Psoas muscle (tissue), 8 donors: ENCODE measurements around the gene VTN. TPM values are rescaled to one million over a fixed set of nuclear protein-coding genes. Genes with fewer than 3 reads are reported as not detected.

Source experiments
- ATAC-seq, 4 donors: fragments of 200-7000 bp; cut with Tn5 transposase; one replicate each; pipeline ENCODE4 v1.9.1; 2020; ENCODE audit warnings: moderate library complexity in 3 of 4, mild to moderate bottlenecking in 2 of 4
- DNase-seq, 2 donors: peaks; one replicate each; pipeline ENCODE4 v3.0.0-alpha.2; 2020
- H3K27ac ChIP-seq: fragments of 200-600 bp; one replicate; pipeline ENCODE4 v1.8.0; 2022
- H3K27me3 ChIP-seq, 3 donors: fragments of 200-600 bp in 1 of 3; one replicate each; pipeline versions ENCODE4 v1.6.1 to v1.8.0; 2013 to 2022; ENCODE audit warnings: low read length in 2 of 3, mild to moderate bottlenecking in 2 of 3, moderate library complexity in 1 of 3; ENCODE audit not compliant: insufficient read depth in 3 of 3
- H3K36me3 ChIP-seq, 2 donors: fragments of 200-600 bp in 1 of 2; one replicate each; pipeline versions ENCODE4 v1.6.1 to v1.8.0; 2013 to 2022; ENCODE audit warnings: low read depth in 1 of 2, mild to moderate bottlenecking in 1 of 2, moderate library complexity in 1 of 2; ENCODE audit not compliant: insufficient read depth in 1 of 2
- H3K4me1 ChIP-seq: fragments of 200-600 bp; one replicate; pipeline ENCODE4 v1.8.0; 2022
- H3K4me3 ChIP-seq: fragments of 200-600 bp; one replicate; pipeline ENCODE4 v1.8.0; 2022; ENCODE audit warnings: mild to moderate bottlenecking
- H3K9me3 ChIP-seq: fragments of 200-600 bp; one replicate; pipeline ENCODE4 v1.8.0; 2022
- WGBS, 3 donors: extraction: QIAGEN DNeasy Blood & Tissue Kit; methylation state at CpG; one replicate each; pipeline versions ENCODE4 v1.1.6 to v1.1.7; 2013; 5-methylcytosine and 5-hydroxymethylcytosine counted together
- intact Hi-C, 2 donors: fragments of 100-400 bp; cut with DNase I; formaldehyde crosslinking; loops; one replicate each; pipeline versions ENCODE4 v1.11.0 to v1.14.2; 2022
- polyA plus RNA-seq, 3 donors: library from polyadenylated mRNA; stranded (reverse); fragments of 200-250 nt; gene quantifications; one replicate each; pipeline ENCODE4 v1.2.3, GENCODE V29; 2013
- total RNA-seq, 4 donors: library from RNA; stranded (reverse); fragmentation: NEBNext Ultra II Directional in 2 of 4; extraction: Animal tissue kit (Norgen Biotek cat#: 25700) in 2 of 4; gene quantifications; one replicate each; pipeline versions ENCODE4 v1.2.1 to v1.2.4, GENCODE V29; 2021 to 2023
- TF ChIP-seq, protein P1 (sequence below): fragments of 200-600 bp; IDR thresholded peaks from one replicate; pipeline ENCODE4 v1.8.0; 2022; ENCODE audit warnings: antibody characterized with exemption
- donor health status: healthy with polysubstance abuse.
- donor health status: DM: no; HTN: no; CAD: no; lungs with moderate emphysema.
- donor health status: Bipolar disorder and iron deficiency.
- donor health status: healthy.
- donor health status: DM: yes; HTN: yes; CAD: no.
- donor health status: DM: no; HTN: no; CAD: no.
- donor health status: DM: no; HTN: no; CAD: no.
- donor health status: DM: yes; HTN: yes; CAD: no.

The VTN gene
- total and polyA plus RNA-seq, 7 donors, result 0.06 to 1.2 (median 0.18) TPM; not detected in 2

DNA sequence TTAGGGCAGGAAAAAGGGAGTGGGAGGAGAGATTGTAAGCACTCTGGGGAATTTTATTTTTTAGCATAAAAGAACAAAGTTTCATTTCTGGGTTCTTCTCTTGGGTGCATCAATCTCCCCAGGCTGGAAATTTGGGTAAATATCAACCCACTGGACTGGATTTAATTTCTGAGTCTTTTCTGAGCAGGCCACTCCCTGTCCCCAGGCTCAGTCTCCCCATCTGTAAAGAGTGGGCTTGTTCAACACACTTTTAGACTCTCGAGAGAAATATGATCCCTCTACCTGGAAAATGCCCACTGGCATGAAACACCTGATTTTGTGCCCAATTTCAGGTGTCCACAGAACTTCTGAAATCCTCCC, 617 bp upstream of the VTN start:
- Histone ChIP-seq H3K9me3 (no peaks in the 10 kb centered on the region), H3K36me3 (peaks cover 0 to 3% of the 10 kb centered on the region in 2 donors), H3K27me3 (no peaks in the 10 kb centered on the region), H3K27ac (peak overlapping the region; percentile 38), H3K4me3 (peak overlapping the region; percentile 73), H3K4me1 (peaks cover 12% of the 10 kb centered on the region)
- intact Hi-C loops, result no loop called here
- WGBS, 3 donors, result 64 to 77% (median 73%) methylated on average over 1 of the region's 1 CpG
- ATAC-seq (no peak), DNase-seq (no peak)
- TF ChIP-seq, protein P1, sequence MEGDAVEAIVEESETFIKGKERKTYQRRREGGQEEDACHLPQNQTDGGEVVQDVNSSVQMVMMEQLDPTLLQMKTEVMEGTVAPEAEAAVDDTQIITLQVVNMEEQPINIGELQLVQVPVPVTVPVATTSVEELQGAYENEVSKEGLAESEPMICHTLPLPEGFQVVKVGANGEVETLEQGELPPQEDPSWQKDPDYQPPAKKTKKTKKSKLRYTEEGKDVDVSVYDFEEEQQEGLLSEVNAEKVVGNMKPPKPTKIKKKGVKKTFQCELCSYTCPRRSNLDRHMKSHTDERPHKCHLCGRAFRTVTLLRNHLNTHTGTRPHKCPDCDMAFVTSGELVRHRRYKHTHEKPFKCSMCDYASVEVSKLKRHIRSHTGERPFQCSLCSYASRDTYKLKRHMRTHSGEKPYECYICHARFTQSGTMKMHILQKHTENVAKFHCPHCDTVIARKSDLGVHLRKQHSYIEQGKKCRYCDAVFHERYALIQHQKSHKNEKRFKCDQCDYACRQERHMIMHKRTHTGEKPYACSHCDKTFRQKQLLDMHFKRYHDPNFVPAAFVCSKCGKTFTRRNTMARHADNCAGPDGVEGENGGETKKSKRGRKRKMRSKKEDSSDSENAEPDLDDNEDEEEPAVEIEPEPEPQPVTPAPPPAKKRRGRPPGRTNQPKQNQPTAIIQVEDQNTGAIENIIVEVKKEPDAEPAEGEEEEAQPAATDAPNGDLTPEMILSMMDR, result no peak

DNA sequence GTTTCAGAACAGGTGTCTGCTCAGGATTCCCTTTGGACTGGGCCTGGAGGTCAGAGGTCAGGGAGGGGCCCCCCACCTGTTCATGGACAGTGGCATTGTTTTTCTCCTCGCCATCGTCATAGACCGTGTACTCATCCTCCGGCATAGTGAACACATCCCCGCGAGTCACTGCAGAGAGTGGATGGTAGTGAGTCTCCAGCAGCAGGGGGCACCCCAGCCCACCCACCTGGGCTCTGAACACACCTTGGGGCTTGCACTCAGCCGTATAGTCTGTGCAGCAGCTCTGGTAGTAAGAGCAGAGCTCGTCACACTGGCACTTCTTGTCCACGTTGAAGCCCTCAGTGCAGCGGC, 448 bp downstream of the VTN start:
- Histone ChIP-seq H3K36me3 (peaks cover 0 to 12% of the 10 kb centered on the region in 2 donors), H3K4me3 (no peak overlapping the region), H3K27ac (no peak overlapping the region), H3K4me1 (peaks cover 12% of the 10 kb centered on the region), H3K27me3 (no peaks in the 10 kb centered on the region), H3K9me3 (no peaks in the 10 kb centered on the region)
- ATAC-seq, result no peak
- DNase-seq, result no peak
- intact Hi-C loops, result no loop called here
- TF ChIP-seq, protein P1, result no peak
- 58 to 69% (median 59%) methylated on average over 10 of the region's 10 CpGs for WGBS, 3 donors

DNA sequence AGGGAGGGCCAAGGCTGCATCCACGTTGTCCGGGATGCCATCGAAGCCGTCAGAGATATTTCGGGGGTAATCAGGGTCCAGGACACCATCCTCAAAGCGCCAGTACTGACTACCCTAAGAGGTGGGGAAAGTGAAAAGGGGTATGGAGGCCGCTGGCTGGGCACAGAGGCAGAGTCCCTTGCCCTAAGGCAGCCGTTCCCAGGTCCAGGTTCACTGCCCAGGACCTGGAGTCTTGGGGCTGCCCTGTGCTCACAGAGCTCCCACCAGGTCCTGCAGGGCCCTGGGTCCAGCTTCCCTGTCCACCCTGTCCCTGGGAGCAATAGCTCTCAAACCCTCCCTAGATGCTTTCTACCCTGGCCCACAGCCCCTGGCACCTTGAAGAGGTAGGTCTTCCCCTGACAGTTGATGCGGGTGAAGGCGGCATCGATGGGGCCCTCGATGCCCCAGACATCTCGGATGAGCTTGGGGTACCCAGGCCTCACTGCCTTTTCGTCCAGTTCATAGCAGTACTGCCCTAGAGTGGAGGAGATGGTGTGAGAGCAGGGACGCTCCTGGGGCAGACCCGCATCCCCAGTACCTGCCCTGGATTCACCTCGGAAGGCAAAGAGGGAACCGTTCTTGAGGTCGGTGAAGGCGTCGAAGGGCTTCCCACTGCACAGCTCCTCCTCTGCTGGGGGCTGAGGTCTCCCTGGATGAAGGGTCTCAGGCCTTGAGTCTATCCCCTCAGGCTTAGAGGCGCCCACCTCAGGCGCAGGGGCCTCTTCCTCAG, 1.0 kb downstream of the VTN start:
- Histone ChIP-seq H3K4me3 (no peak overlapping the region), H3K27ac (no peak overlapping the region), H3K27me3 (no peaks in the 10 kb centered on the region), H3K36me3 (peaks cover 0 to 18% of the 10 kb centered on the region in 2 donors), H3K4me1 (peaks cover 12% of the 10 kb centered on the region), H3K9me3 (no peaks in the 10 kb centered on the region)
- ATAC-seq (no peak), DNase-seq (no peak)
- 83 to 87% (median 87%) methylated on average over 23 of the region's 23 CpGs for WGBS, 3 donors
- TF ChIP-seq, protein P1, result no peak
- intact Hi-C loops, result no loop called here

DNA sequence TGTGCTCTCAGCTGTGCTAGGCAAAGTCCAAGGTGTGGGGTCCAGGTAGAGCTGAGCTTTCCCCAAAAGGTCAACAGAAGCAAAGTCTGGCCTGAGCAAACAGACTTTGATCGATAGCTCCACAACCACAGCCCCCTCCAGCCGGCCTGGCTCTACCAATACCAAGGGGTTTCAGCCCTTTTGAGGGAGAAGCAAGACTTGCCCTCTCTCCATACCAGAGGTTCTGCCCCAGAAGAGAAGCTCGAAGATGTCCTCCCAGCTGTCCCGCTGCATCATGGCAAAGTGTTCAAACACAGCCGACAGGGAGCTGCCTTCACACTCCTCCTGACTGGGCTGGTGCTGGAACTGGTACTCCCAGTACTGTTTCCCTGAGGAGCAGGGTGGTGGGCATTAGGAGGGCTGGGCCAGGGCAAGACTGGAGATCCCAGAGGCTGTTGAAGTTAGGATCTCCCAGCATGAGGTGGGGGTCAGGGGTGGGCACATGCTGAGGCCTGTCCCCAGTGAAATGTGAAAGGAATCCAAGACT, 1.7 kb downstream of the VTN start:
- Histone ChIP-seq H3K27ac (no peak overlapping the region), H3K4me1 (peaks cover 12% of the 10 kb centered on the region), H3K27me3 (no peaks in the 10 kb centered on the region), H3K36me3 (peaks cover 0 to 25% of the 10 kb centered on the region in 2 donors), H3K9me3 (no peaks in the 10 kb centered on the region), H3K4me3 (no peak overlapping the region)
- intact Hi-C loops, result no loop called here
- TF ChIP-seq, protein P1, result no peak
- 80 to 84% (median 82%) methylated on average over 5 of the region's 5 CpGs for WGBS, 3 donors
- no peak for DNase-seq
- ATAC-seq, result no peak
